ENCODE measurements around the gene MLH3. TPM values are rescaled to one million over a fixed set of nuclear protein-coding genes. Genes with fewer than 3 reads are reported as not detected.

Gene MLH3
- polyA plus RNA-seq, 3 donors, result 3.4 to 6.3 (median 5.1) TPM

GRCh38 chr14:74977164-74977900, 73.9 kb downstream of the MLH3 start:
- Histone ChIP-seq H4K20me1 (ENCODE audit: insufficient read depth, low read length) (no peaks in the 10 kb centered on the region), H3K36me3 (replicated peaks in 1 of 2; ENCODE audit: control insufficient read depth in 1 of 2, insufficient read depth in 2 of 2, low read length in 2 of 2) (no peaks in the 10 kb centered on the region), H3K27me3 (ENCODE audit: control insufficient read depth in 2 of 2, insufficient read depth in 2 of 2, low read length in 2 of 2) (no peaks in the 10 kb centered on the region), H3K27ac (ENCODE audit: low read depth in 1 of 2, low read length in 2 of 2) (no peak overlapping the region), H3K4me2 (replicated peaks; ENCODE audit: extremely low read depth, low read length, poor library complexity, severe bottlenecking) (no peak overlapping the region), H3K9me3 (replicated peaks in 1 of 2; ENCODE audit: control insufficient read depth in 1 of 2, insufficient read depth in 1 of 2, low read length in 2 of 2) (no peaks in the 10 kb centered on the region), H2AFZ (ENCODE audit: insufficient read depth, low read depth, low read length, poor library complexity, severe bottlenecking) (no peak overlapping the region), H3K4me3 (replicated peaks in 1 of 3; ENCODE audit: low read depth in 2 of 3, low read length in 3 of 3) (no peak overlapping the region), H3K79me2 (ENCODE audit: insufficient read depth, low read length) (no peaks in the 10 kb centered on the region), H3K9ac (ENCODE audit: insufficient read depth, low read length, poor library complexity, severe bottlenecking) (no peak overlapping the region), H3K4me1 (ENCODE audit: control insufficient read depth in 1 of 2, insufficient read depth in 2 of 2, low read length in 2 of 2) (peaks cover 5 to 8% of the 10 kb centered on the region in 2 donors)
- intact Hi-C loops (cut with micrococcal nuclease), result no loop called here
- H3K36me3 Mint-ChIP-seq, result no peaks in the 10 kb centered on the region
- no peak overlapping the region for H3K27ac Mint-ChIP-seq
- peaks cover 0 to 10% (median 3%) of the 10 kb centered on the region in 3 donors for H3K27me3 Mint-ChIP-seq (ENCODE audit: low read depth in 3 of 3)
- no peaks in the 10 kb centered on the region for H3K4me1 Mint-ChIP-seq
- peaks cover 0 to 2% (median 0%) of the 10 kb centered on the region in 7 donors for H3K9me3 Mint-ChIP-seq
- 90% methylated on average over 9 of the region's 12 CpGs for WGBS (ENCODE audit: insufficient coverage)
- no peak overlapping the region for H3K4me3 Mint-ChIP-seq
- DNase-seq, result no peak
- TF ChIP-seq, protein P1, sequence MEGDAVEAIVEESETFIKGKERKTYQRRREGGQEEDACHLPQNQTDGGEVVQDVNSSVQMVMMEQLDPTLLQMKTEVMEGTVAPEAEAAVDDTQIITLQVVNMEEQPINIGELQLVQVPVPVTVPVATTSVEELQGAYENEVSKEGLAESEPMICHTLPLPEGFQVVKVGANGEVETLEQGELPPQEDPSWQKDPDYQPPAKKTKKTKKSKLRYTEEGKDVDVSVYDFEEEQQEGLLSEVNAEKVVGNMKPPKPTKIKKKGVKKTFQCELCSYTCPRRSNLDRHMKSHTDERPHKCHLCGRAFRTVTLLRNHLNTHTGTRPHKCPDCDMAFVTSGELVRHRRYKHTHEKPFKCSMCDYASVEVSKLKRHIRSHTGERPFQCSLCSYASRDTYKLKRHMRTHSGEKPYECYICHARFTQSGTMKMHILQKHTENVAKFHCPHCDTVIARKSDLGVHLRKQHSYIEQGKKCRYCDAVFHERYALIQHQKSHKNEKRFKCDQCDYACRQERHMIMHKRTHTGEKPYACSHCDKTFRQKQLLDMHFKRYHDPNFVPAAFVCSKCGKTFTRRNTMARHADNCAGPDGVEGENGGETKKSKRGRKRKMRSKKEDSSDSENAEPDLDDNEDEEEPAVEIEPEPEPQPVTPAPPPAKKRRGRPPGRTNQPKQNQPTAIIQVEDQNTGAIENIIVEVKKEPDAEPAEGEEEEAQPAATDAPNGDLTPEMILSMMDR (IDR thresholded peaks at IDR 0.05), result no peak

DNA sequence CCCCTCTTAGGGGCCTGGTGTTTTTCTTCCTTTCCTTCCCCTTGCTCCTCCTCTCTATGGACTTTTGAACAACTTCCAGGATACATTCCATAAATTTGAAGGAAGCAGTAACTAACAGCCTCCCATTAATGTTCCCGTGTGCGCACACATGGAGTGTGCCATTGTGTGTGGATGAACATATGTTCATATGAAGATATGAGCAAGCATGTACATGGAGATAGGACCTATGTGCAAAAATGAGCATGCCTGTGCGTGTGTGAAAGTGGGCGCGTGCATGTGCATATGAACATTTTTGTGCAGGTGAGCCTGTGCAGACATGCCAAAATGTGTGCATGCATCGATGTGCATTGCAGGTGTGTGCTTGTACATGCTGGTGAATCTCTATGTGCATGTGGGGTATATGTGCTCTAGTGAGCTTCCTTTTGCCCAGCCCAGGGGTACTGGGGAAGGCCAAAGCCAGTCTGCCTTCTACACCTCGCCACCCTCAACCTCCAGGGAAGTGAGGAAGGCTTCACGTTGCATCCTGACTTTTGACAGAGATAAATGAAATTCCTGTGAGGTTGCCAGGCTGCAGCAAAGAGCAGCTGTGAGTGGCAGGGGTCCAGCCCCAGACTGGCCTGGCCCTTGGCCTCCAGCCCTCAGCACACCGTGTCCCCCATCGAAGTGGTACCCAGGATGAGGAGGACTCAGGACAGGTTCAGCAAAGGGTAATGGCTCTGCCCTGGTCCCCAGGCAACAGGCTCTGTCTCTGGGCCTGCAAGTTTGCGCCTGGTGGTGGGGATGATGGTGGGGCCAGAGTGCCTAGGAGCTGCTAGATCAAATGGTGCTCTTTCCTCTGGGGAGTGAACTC, 74.8 kb downstream of the MLH3 start:
- Histone ChIP-seq H3K27me3 (ENCODE audit: control insufficient read depth in 2 of 2, insufficient read depth in 2 of 2, low read length in 2 of 2) (no peaks in the 10 kb centered on the region), H2AFZ (ENCODE audit: insufficient read depth, low read depth, low read length, poor library complexity, severe bottlenecking) (no peak overlapping the region), H3K79me2 (ENCODE audit: insufficient read depth, low read length) (no peaks in the 10 kb centered on the region), H3K9ac (ENCODE audit: insufficient read depth, low read length, poor library complexity, severe bottlenecking) (no peak overlapping the region), H3K4me2 (replicated peaks; ENCODE audit: extremely low read depth, low read length, poor library complexity, severe bottlenecking) (no peak overlapping the region), H3K27ac (ENCODE audit: low read depth in 1 of 2, low read length in 2 of 2) (no peak overlapping the region), H3K9me3 (replicated peaks in 1 of 2; ENCODE audit: control insufficient read depth in 1 of 2, insufficient read depth in 1 of 2, low read length in 2 of 2) (no peaks in the 10 kb centered on the region), H3K4me3 (replicated peaks in 1 of 3; ENCODE audit: low read depth in 2 of 3, low read length in 3 of 3) (no peak overlapping the region), H3K36me3 (replicated peaks in 1 of 2; ENCODE audit: control insufficient read depth in 1 of 2, insufficient read depth in 2 of 2, low read length in 2 of 2) (no peaks in the 10 kb centered on the region), H3K4me1 (ENCODE audit: control insufficient read depth in 1 of 2, insufficient read depth in 2 of 2, low read length in 2 of 2) (peaks cover 5 to 8% of the 10 kb centered on the region in 2 donors), H4K20me1 (ENCODE audit: insufficient read depth, low read length) (no peaks in the 10 kb centered on the region)
- Mint-ChIP-seq H3K4me3 (no peak overlapping the region), H3K4me1 (no peaks in the 10 kb centered on the region), H3K36me3 (no peaks in the 10 kb centered on the region), H3K9me3 (peaks cover 0 to 2% (median 0%) of the 10 kb centered on the region in 7 donors), H3K27ac (no peak overlapping the region), H3K27me3 (ENCODE audit: low read depth in 3 of 3) (peaks cover 0 to 10% (median 3%) of the 10 kb centered on the region in 3 donors)
- no peak for DNase-seq
- TF ChIP-seq, protein P1 (IDR thresholded peaks at IDR 0.05), result no peak
- 88% methylated on average over 10 of the region's 11 CpGs for WGBS (ENCODE audit: insufficient coverage)
- intact Hi-C loops (cut with micrococcal nuclease), result no loop called here

All from CD14-positive monocyte (primary cell).